Panc1 (cell line): ENCODE results near the gene PTH2.

ENCODE experiments used
- POLR2AphosphoS5 ChIP-seq: IDR thresholded peaks from 2 replicates; pipeline ENCODE4 v1.6.1; 2012; ENCODE audit warnings: mild to moderate bottlenecking, low read depth, low read length, moderate library complexity
- SIN3A ChIP-seq: IDR thresholded peaks from 2 replicates; pipeline ENCODE4 v1.6.1; 2012; ENCODE audit warnings: low read depth, mild to moderate bottlenecking, low read length, moderate library complexity, borderline replicate concordance; ENCODE audit not compliant: insufficient read depth
- TF ChIP-seq, protein P1 (sequence below): fragments of 450-650 bp; IDR thresholded peaks from 2 replicates; pipeline ENCODE4 v1.5.1; 2017; ENCODE audit warnings: mild to moderate bottlenecking
- TF ChIP-seq, protein P2 (sequence below), 2 experiments: IDR thresholded peaks; 2 replicates each; pipeline ENCODE4 v1.6.1; 2011 to 2012; ENCODE audit warnings: low read depth in 2 of 2, control low read depth in 1 of 2, low read length in 1 of 2, mild to moderate bottlenecking in 1 of 2, moderate library complexity in 1 of 2; ENCODE audit not compliant: insufficient read depth in 1 of 2

DNA sequence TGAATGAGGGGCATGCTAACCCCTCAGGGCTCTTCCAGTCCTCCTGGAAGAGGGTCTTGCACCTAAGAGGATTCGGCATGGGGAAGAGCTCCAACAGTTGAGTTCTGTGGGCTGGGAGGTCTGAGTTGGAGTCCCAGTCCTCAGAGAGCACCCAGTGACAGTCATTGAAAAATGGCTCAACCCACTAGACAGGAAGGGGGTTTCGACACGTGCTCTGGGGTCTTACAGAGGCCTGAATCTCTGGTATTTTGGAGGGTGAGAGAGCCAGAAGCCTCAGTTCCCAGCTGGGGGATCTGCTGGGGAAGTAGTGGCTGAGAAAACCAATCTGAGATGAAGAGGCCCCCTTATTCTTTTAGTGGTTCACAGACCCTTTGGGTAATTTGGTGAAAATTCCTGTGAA is 9.0 kb downstream of the PTH2 start:
- TF ChIP-seq, protein P1, sequence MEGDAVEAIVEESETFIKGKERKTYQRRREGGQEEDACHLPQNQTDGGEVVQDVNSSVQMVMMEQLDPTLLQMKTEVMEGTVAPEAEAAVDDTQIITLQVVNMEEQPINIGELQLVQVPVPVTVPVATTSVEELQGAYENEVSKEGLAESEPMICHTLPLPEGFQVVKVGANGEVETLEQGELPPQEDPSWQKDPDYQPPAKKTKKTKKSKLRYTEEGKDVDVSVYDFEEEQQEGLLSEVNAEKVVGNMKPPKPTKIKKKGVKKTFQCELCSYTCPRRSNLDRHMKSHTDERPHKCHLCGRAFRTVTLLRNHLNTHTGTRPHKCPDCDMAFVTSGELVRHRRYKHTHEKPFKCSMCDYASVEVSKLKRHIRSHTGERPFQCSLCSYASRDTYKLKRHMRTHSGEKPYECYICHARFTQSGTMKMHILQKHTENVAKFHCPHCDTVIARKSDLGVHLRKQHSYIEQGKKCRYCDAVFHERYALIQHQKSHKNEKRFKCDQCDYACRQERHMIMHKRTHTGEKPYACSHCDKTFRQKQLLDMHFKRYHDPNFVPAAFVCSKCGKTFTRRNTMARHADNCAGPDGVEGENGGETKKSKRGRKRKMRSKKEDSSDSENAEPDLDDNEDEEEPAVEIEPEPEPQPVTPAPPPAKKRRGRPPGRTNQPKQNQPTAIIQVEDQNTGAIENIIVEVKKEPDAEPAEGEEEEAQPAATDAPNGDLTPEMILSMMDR = no peak
- TF ChIP-seq, protein P2, sequence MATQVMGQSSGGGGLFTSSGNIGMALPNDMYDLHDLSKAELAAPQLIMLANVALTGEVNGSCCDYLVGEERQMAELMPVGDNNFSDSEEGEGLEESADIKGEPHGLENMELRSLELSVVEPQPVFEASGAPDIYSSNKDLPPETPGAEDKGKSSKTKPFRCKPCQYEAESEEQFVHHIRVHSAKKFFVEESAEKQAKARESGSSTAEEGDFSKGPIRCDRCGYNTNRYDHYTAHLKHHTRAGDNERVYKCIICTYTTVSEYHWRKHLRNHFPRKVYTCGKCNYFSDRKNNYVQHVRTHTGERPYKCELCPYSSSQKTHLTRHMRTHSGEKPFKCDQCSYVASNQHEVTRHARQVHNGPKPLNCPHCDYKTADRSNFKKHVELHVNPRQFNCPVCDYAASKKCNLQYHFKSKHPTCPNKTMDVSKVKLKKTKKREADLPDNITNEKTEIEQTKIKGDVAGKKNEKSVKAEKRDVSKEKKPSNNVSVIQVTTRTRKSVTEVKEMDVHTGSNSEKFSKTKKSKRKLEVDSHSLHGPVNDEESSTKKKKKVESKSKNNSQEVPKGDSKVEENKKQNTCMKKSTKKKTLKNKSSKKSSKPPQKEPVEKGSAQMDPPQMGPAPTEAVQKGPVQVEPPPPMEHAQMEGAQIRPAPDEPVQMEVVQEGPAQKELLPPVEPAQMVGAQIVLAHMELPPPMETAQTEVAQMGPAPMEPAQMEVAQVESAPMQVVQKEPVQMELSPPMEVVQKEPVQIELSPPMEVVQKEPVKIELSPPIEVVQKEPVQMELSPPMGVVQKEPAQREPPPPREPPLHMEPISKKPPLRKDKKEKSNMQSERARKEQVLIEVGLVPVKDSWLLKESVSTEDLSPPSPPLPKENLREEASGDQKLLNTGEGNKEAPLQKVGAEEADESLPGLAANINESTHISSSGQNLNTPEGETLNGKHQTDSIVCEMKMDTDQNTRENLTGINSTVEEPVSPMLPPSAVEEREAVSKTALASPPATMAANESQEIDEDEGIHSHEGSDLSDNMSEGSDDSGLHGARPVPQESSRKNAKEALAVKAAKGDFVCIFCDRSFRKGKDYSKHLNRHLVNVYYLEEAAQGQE (IDR thresholded peaks at IDR 0.05; ENCODE audit: insufficient read depth in 1 of 2, low read depth in 2 of 2, low read length in 1 of 2) = no peak
- TF ChIP-seq POLR2AphosphoS5 (no peak), SIN3A (no peak)
